ENCODE data around the gene CYP27C1. TPM values are rescaled to one million over a fixed set of nuclear protein-coding genes. Genes with fewer than 3 reads are reported as not detected.

Gene CYP27C1
- polyA plus RNA-seq, 2 of the 4 experiments (the other 2 are of a cell fraction), result 2.2 to 4.6 TPM

- DNase-seq (ENCODE audit: low read depth in 1 of 2, low spot score in 1 of 2) (peak; percentile 32 to 39), ATAC-seq (peak; percentile 55 to 72), FAIRE-seq (no peak)
- WGBS (ENCODE audit: missing lambda C conversion rate), result 2% methylated on average over 25 of the region's 71 CpGs
- peak overlapping the region; percentile 89 for H3K4me3 ChIP-seq
- H3K4me2 ChIP-seq, result peak overlapping the region; percentile 85
- TF ChIP-seq JUN (IDR thresholded peaks at IDR 0.05) (0 out of 5 replicates have a peak, but pooled peaks of 1 of the 2 experiments have one; percentile 13), EHF (CRISPR knock-in tag; IDR thresholded peaks at IDR 0.05) (no peak), SMC3 (IDR thresholded peaks at IDR 0.05) (no peak), POLR2A (IDR thresholded peaks at IDR 0.05; ENCODE audit: low read length) (peak; percentile 24; the same call in 1 of the 2 replicates)
- peak overlapping the region; percentile 93 to 95 for H3K27ac ChIP-seq
- ChIA-PET POLR2A (no interaction called here), CTCF (interaction anchor here (0.7 to 1.0 kb wide), 3 partner anchors 17 to 22 kb away, joined by 3 to 5 read pairs (median 3); no protein-coding TSS in a partner anchor)
- H3K4me1 ChIP-seq, result peaks cover 21% of the 10 kb centered on the region
- H3K9me3 ChIP-seq, result peaks cover 3% of the 10 kb centered on the region; the same call in 1 of the 3 replicates
Measured at GRCh38 chr2:127219171-127220070, 678 bp downstream of the CYP27C1 start.

GRCh38 chr2:127218812-127219170 lies 1.3 kb downstream of the CYP27C1 start:
- H3K4me3 ChIP-seq, result peak overlapping the region; percentile 89
- no peak for TF ChIP-seq RNF2 (IDR thresholded peaks at IDR 0.05; ENCODE audit: borderline replicate concordance, low read depth)
- TF ChIP-seq, protein P1, sequence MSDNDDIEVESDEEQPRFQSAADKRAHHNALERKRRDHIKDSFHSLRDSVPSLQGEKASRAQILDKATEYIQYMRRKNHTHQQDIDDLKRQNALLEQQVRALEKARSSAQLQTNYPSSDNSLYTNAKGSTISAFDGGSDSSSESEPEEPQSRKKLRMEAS (IDR thresholded peaks at IDR 0.05), result peak; percentile 19; the same call in 1 of the 2 replicates
- peak; percentile 71 to 72 for ATAC-seq
- WGBS (ENCODE audit: missing lambda C conversion rate), result under 1% methylated on average over 23 of the region's 35 CpGs
- POLR2A ChIA-PET, result no interaction called here
- DNase-seq (ENCODE audit: low read depth in 1 of 2, low spot score in 1 of 2), result peak; percentile 31 to 40
- CTCF ChIA-PET, result interaction anchor here (0.7 to 1.0 kb wide), 3 partner anchors 16 to 23 kb away, joined by 3 to 5 read pairs (median 3); no protein-coding TSS in a partner anchor
- H3K4me1 ChIP-seq, result peaks cover 17% of the 10 kb centered on the region
- H3K4me2 ChIP-seq, result peak overlapping the region; percentile 85
- FAIRE-seq, result no peak
- peak overlapping the region; percentile 93 to 95 for H3K27ac ChIP-seq
- peaks cover 6% of the 10 kb centered on the region; the same call in 2 of the 3 replicates for H3K9me3 ChIP-seq

DNA sequence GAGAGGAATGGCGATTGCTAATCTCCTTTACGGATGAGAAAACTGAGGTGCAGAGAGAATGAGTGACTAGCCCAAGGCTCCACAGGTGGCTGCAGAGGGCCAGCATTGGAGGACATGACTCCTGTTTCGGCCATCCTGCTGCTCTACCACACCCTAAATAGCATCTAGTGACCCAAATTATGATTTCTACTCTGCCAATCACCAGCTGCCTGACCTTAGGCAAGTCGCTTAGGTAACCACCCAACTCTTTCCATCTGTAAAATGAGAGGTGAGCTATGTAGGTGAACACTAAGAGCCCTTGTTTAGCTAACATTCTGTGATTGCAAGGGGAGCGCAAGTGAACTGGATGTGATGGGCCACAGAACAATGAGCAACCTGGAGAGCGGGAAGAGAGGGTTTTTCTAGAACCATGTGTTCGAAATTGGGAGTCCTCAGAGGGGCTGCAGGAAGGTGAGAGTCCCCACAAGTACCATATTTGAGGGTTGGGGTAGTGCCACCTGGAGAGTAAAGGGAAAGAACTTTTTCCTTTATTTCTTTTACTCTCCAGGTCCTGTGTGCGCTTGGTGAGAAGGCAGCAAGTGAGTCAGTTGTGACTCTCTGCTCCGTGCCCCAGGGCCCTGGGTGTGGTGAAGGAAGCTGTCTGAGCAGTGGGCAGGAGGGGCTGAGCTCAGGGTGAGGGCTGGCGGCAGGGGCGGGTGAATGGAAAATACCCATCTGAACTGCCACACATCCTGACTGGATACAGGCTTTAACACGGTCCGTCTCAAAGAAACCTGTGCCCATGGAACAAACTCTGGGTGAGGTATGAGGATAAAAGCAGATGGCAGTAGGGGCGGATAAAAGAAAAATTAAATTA lies 2.4 kb downstream of the CYP27C1 start:
- peak; percentile 88 for ATAC-seq
- peak overlapping the region; percentile 89 for H3K4me3 ChIP-seq
- peak overlapping the region; percentile 93 to 95 for H3K27ac ChIP-seq
- DNase-seq (ENCODE audit: low read depth in 1 of 2, low spot score in 1 of 2), result peak; percentile 71 to 93
- CTCF ChIA-PET, result interaction anchor here (0.6 to 2.0 kb wide), 5 partner anchors 20 to 478 kb away, joined by 3 to 10 read pairs (median 3); no protein-coding TSS in a partner anchor
- H3K9me3 ChIP-seq, result peaks cover 12% of the 10 kb centered on the region; the same call in 2 of the 3 replicates
- H3K4me1 ChIP-seq, result peaks cover 13% of the 10 kb centered on the region
- no peak for TF ChIP-seq TFCP2L1 (CRISPR knock-in tag; IDR thresholded peaks at IDR 0.05)
- TF ChIP-seq ESRRA (IDR thresholded peaks at IDR 0.05; ENCODE audit: borderline replicate concordance, low read length), result no peak
- TF ChIP-seq ZNF302 (CRISPR knock-in tag; IDR thresholded peaks at IDR 0.05), result no peak
- no peak for TF ChIP-seq SMC3 (IDR thresholded peaks at IDR 0.05)
- 0 out of 5 replicates have a peak, but pooled peaks of 1 of the 2 experiments have one; percentile 31 for TF ChIP-seq JUN (IDR thresholded peaks at IDR 0.05)
- TF ChIP-seq RAD21 (conservative IDR thresholded peaks at IDR 0.05 in 1 of 2, IDR thresholded peaks at IDR 0.05 in 1 of 2), result 0 out of 5 replicates have a peak, but pooled peaks of 1 of the 2 experiments have one; percentile 2
- no peak for TF ChIP-seq FOSL2 (IDR thresholded peaks at IDR 0.05)
- TF ChIP-seq FOSL2 (CRISPR knock-in tag; IDR thresholded peaks at IDR 0.05), result peak; percentile 80
- peak; percentile 55; the same call in 1 of the 2 replicates for TF ChIP-seq E2F6 (IDR thresholded peaks at IDR 0.05; ENCODE audit: borderline replicate concordance, low read depth)
- no peak for TF ChIP-seq BCL3 (IDR thresholded peaks at IDR 0.05)
- TF ChIP-seq GATA3 (IDR thresholded peaks at IDR 0.05; ENCODE audit: borderline replicate concordance), result peak; percentile 19; the same call in 1 of the 2 replicates
- TF ChIP-seq JUNB (IDR thresholded peaks at IDR 0.05), result no peak
- TF ChIP-seq REST (IDR thresholded peaks at IDR 0.05), result no peak
- H3K4me2 ChIP-seq, result peak overlapping the region; percentile 85
- WGBS (ENCODE audit: missing lambda C conversion rate), result 28% methylated on average over 14 of the region's 14 CpGs
- FAIRE-seq, result peak; percentile 46
- POLR2A ChIA-PET, result interaction anchor here (1.2 kb wide), 1 partner anchor 76 kb away, joined by 11 read pairs; the partner anchor contains the start of gene ERCC3
